ENCODE results near the gene GIT2. TPM values are rescaled to one million over a fixed set of nuclear protein-coding genes. Genes with fewer than 3 reads are reported as not detected.

The GIT2 gene
- total and polyA plus RNA-seq, 10 of the 15 experiments (the other 5 are each of a cell fraction or from before 2014, with no cell fraction given) = 9.1 to 49.9 (median 43.9) TPM

- TF ChIP-seq ZBTB4 (CRISPR knock-in tag; IDR thresholded peaks at IDR 0.05) = no peak
- no peak for TF ChIP-seq CUX1 (IDR thresholded peaks at IDR 0.05; ENCODE audit: insufficient replicate concordance, low read depth, low read length)
- TF ChIP-seq TARDBP (IDR thresholded peaks at IDR 0.05; ENCODE audit: borderline replicate concordance) = no peak
Measured at GRCh38 chr12:109988274-109988673, 7.9 kb downstream of the GIT2 start (continued).
